ENCODE results near the gene ANKRD10. TPM values are rescaled to one million over a fixed set of nuclear protein-coding genes. Genes with fewer than 3 reads are reported as not detected.
A peak's percentile ranks its signal among the peaks of the same experiment; 100 is the strongest.

The ANKRD10 gene
- total RNA-seq, 4 donors from 2014 or later: 89.6 to 120 (median 110) TPM

- H3K27ac ChIP-seq (replicated peaks in 1 of 4): peak overlapping the region in 1 of 4 donors; percentile 30
- WGBS: 72% methylated on average over 2 of the region's 2 CpGs
Observed at GRCh38 chr13:110902370-110902769, 12.5 kb downstream of the ANKRD10 start.

GRCh38 chr13:110897521-110897920, 17.3 kb downstream of the ANKRD10 start:
- DNase-seq (ENCODE audit: extremely low spot score): no peak
- no peak for TF ChIP-seq POLR2A (IDR thresholded peaks at IDR 0.05; ENCODE audit: low read depth)
- no peak for TF ChIP-seq EP300 (IDR thresholded peaks at IDR 0.05)
- no peak for TF ChIP-seq CTCF (IDR thresholded peaks at IDR 0.05)
- no peak for TF ChIP-seq POLR2AphosphoS5 (IDR thresholded peaks at IDR 0.05)
- Histone ChIP-seq H3K36me3 (peaks cover 0 to 40% (median 15%) of the 10 kb centered on the region in 4 donors), H3K4me1 (peaks cover 0 to 20% (median 3%) of the 10 kb centered on the region in 4 donors), H3K4me3 (no peak overlapping the region), H3K9me3 (no peaks in the 10 kb centered on the region), H3K27me3 (no peaks in the 10 kb centered on the region), H3K27ac (replicated peaks in 1 of 4) (no peak overlapping the region)
- 53% methylated on average over 6 of the region's 6 CpGs for WGBS
- intact Hi-C loops (cut with DNase I): no loop called here

More at GRCh38 chr13:110902370-110902769, 12.5 kb downstream of the ANKRD10 start:
- TF ChIP-seq CTCF (IDR thresholded peaks at IDR 0.05) (no peak), EP300 (IDR thresholded peaks at IDR 0.05) (no peak), POLR2AphosphoS5 (IDR thresholded peaks at IDR 0.05) (no peak), POLR2A (IDR thresholded peaks at IDR 0.05; ENCODE audit: low read depth) (no peak)
- Histone ChIP-seq H3K27me3 (no peaks in the 10 kb centered on the region), H3K4me1 (peaks cover 12 to 46% (median 27%) of the 10 kb centered on the region in 4 donors), H3K36me3 (peaks cover 0 to 43% (median 16%) of the 10 kb centered on the region in 4 donors), H3K4me3 (no peak overlapping the region), H3K9me3 (no peaks in the 10 kb centered on the region)
- no peak for DNase-seq (ENCODE audit: extremely low spot score)
- intact Hi-C loops (cut with DNase I): no loop called here

GRCh38 chr13:110897014-110897413, 17.9 kb downstream of the ANKRD10 start:
- Histone ChIP-seq H3K27ac (replicated peaks in 1 of 4) (no peak overlapping the region), H3K4me3 (no peak overlapping the region), H3K4me1 (peaks cover 0 to 16% (median 2%) of the 10 kb centered on the region in 4 donors), H3K9me3 (no peaks in the 10 kb centered on the region), H3K36me3 (peaks cover 0 to 45% (median 18%) of the 10 kb centered on the region in 4 donors), H3K27me3 (no peaks in the 10 kb centered on the region)
- 94% methylated on average over 1 of the region's 1 CpG for WGBS
- TF ChIP-seq EP300 (IDR thresholded peaks at IDR 0.05) (no peak), POLR2A (IDR thresholded peaks at IDR 0.05; ENCODE audit: low read depth) (no peak), CTCF (IDR thresholded peaks at IDR 0.05) (no peak), POLR2AphosphoS5 (IDR thresholded peaks at IDR 0.05) (no peak)
- intact Hi-C loops (cut with DNase I): no loop called here
- DNase-seq (ENCODE audit: extremely low spot score): no peak

- H3K4me3 ChIP-seq: no peak overlapping the region
- DNase-seq (ENCODE audit: extremely low spot score): no peak
- peaks cover 0 to 54% (median 23%) of the 10 kb centered on the region in 4 donors for H3K36me3 ChIP-seq
- no peaks in the 10 kb centered on the region for H3K27me3 ChIP-seq
- intact Hi-C loops (cut with DNase I): no loop called here
- no peaks in the 10 kb centered on the region for H3K9me3 ChIP-seq
- TF ChIP-seq CTCF (IDR thresholded peaks at IDR 0.05): no peak
- TF ChIP-seq EP300 (IDR thresholded peaks at IDR 0.05): no peak
- TF ChIP-seq POLR2AphosphoS5 (IDR thresholded peaks at IDR 0.05): no peak
- no peak for TF ChIP-seq POLR2A (IDR thresholded peaks at IDR 0.05; ENCODE audit: low read depth)
- peaks cover 0 to 12% (median 3%) of the 10 kb centered on the region in 4 donors for H3K4me1 ChIP-seq
- no peak overlapping the region for H3K27ac ChIP-seq (replicated peaks in 1 of 4)
- 84% methylated on average over 2 of the region's 2 CpGs for WGBS
Observed at GRCh38 chr13:110894086-110894485, 20.8 kb downstream of the ANKRD10 start.

- TF ChIP-seq POLR2A (IDR thresholded peaks at IDR 0.05; ENCODE audit: low read depth) (no peak), EP300 (IDR thresholded peaks at IDR 0.05) (no peak), POLR2AphosphoS5 (IDR thresholded peaks at IDR 0.05) (no peak), CTCF (IDR thresholded peaks at IDR 0.05) (no peak)
- Histone ChIP-seq H3K27me3 (no peaks in the 10 kb centered on the region), H3K4me1 (peaks cover 0 to 17% (median 6%) of the 10 kb centered on the region in 4 donors), H3K27ac (replicated peaks in 1 of 4) (no peak overlapping the region), H3K9me3 (no peaks in the 10 kb centered on the region), H3K36me3 (peaks cover 0 to 54% (median 23%) of the 10 kb centered on the region in 4 donors), H3K4me3 (no peak overlapping the region)
- intact Hi-C loops (cut with DNase I): no loop called here
- WGBS: 67% methylated on average over 2 of the region's 2 CpGs
- no peak for DNase-seq (ENCODE audit: extremely low spot score)
Observed at GRCh38 chr13:110893571-110893970, 21.3 kb downstream of the ANKRD10 start.
